SK-N-SH (cell line): ENCODE results near the gene LIN37. TPM values are rescaled to one million over a fixed set of nuclear protein-coding genes. Genes with fewer than 3 reads are reported as not detected.

ENCODE experiments used
- CTCF ChIA-PET: fragments of 300-600, 350-600 bp; formaldehyde crosslinking; extraction: SDS; loops from one replicate; lab custom pipeline; 2021; lab: Yijun Ruan, JAX
- POLR2A ChIA-PET: fragments of 350-600 bp; sonication (Branson Sonifier 250); formaldehyde crosslinking; extraction: SDS; loops from one replicate; lab custom pipeline; 2020; ENCODE audit warnings: antibody characterized with exemption, inconsistent platforms; lab: Yijun Ruan, JAX
- DNase-seq: peaks from one replicate; pipeline ENCODE4 v3.0.0; 2012
- H2AFZ ChIP-seq: fragments of 200-600 bp; sonication (generic); 2 replicates; pipeline ENCODE4 v1.8.1; 2016; ENCODE audit warnings: antibody characterized with exemption, mild to moderate bottlenecking, low read depth
- H3F3A ChIP-seq: fragments of 200-600 bp; sonication (generic); replicated peaks from 2 replicates; pipeline ENCODE3; 2016; ENCODE audit warnings: antibody characterized with exemption, mild to moderate bottlenecking; ENCODE audit not compliant: insufficient read depth
- H3K27ac ChIP-seq, 2 experiments: fragments of 200-500 bp in 1 of 2; fragments of 200-600 bp in 1 of 2; sonication (Bioruptor generic) in 1 of 2; sonication (generic), shearing (Covaris generic) in 1 of 2; 2 replicates each; pipeline versions ENCODE4 v1.5.1 to v1.6.1; 2014 to 2016; ENCODE audit warnings: low read depth in 2 of 2, inconsistent platforms in 1 of 2, low read length in 1 of 2, mild to moderate bottlenecking in 1 of 2, mixed read lengths in 1 of 2
- H3K27me3 ChIP-seq: fragments of 200-600 bp; sonication (generic), shearing (Covaris generic); 2 replicates; pipeline ENCODE4 v1.6.1; 2016; ENCODE audit warnings: mixed run types; ENCODE audit not compliant: insufficient read depth
- H3K36me3 ChIP-seq, 2 experiments: fragments of 200-500 bp in 1 of 2; fragments of 200-600 bp in 1 of 2; sonication (Bioruptor generic) in 1 of 2; sonication (generic) in 1 of 2; replicated peaks in 1 of 2; 2 replicates each; pipeline versions ENCODE3 to v1.5.1; 2014 to 2016; ENCODE audit warnings: low read length in 1 of 2, mild to moderate bottlenecking in 1 of 2; ENCODE audit not compliant: insufficient read depth in 2 of 2, control insufficient read depth in 1 of 2
- H3K4me1 ChIP-seq, 2 experiments: fragments of 200-500 bp in 1 of 2; fragments of 200-600 bp in 1 of 2; sonication (Bioruptor generic) in 1 of 2; sonication (generic), shearing (Covaris generic) in 1 of 2; 2 replicates each; pipeline versions ENCODE4 v1.5.1 to v1.6.1; 2014 to 2016; ENCODE audit warnings: low read depth in 1 of 2, low read length in 1 of 2, mixed run types in 1 of 2; ENCODE audit not compliant: insufficient read depth in 2 of 2, control insufficient read depth in 1 of 2
- H3K4me2 ChIP-seq: fragments of 200-600 bp; sonication (generic), shearing (Covaris generic); 2 replicates; pipeline ENCODE4 v1.6.1; 2017; ENCODE audit warnings: mixed run types
- H3K4me3 ChIP-seq, 2 experiments: fragments of 200-500 bp in 1 of 2; fragments of 200-600 bp in 1 of 2; sonication (Bioruptor generic) in 1 of 2; sonication (generic), shearing (Covaris generic) in 1 of 2; 2 replicates each; pipeline versions ENCODE4 v1.5.1 to v1.8.1; 2014 to 2016; ENCODE audit warnings: low read depth in 2 of 2, inconsistent platforms in 1 of 2, low read length in 1 of 2, mild to moderate bottlenecking in 1 of 2, mixed read lengths in 1 of 2, moderate library complexity in 1 of 2
- H3K79me2 ChIP-seq: fragments of 200-600 bp; sonication (generic); 2 replicates; pipeline ENCODE4 v1.8.1; 2017; ENCODE audit warnings: mild to moderate bottlenecking; ENCODE audit not compliant: insufficient read depth
- H3K9ac ChIP-seq: fragments of 200-600 bp; sonication (generic); 2 replicates; pipeline ENCODE4 v1.6.1; 2017; ENCODE audit warnings: mixed run types
- H3K9me2 ChIP-seq: fragments of 200-600 bp; sonication (generic); 2 replicates; pipeline ENCODE4 v1.6.1; 2017; ENCODE audit warnings: mixed run types
- H3K9me3 ChIP-seq: fragments of 200-600 bp; sonication (generic); 2 replicates; pipeline ENCODE4 v1.6.1; 2017; ENCODE audit warnings: mixed run types, mild to moderate bottlenecking, moderate library complexity
- H4K20me1 ChIP-seq: fragments of 200-600 bp; sonication (generic); 2 replicates; pipeline ENCODE4 v1.6.1; 2017; ENCODE audit warnings: mild to moderate bottlenecking, mixed run types; ENCODE audit not compliant: insufficient read depth
- CTCF ChIP-seq: fragments of 200-600 bp; sonication (generic); IDR thresholded peaks from 2 replicates; pipeline ENCODE4 v1.6.1; 2017; ENCODE audit warnings: antibody characterized with exemption, mild to moderate bottlenecking, moderate library complexity
- ELF1 ChIP-seq: IDR thresholded peaks from 2 replicates; pipeline ENCODE4 v1.4.0; 2012
- EZH2phosphoT487 ChIP-seq: fragments of 200-600 bp; sonication (generic); IDR thresholded peaks from 2 replicates; pipeline ENCODE4 v1.6.1; 2017; ENCODE audit warnings: low read depth, mixed run types, mild to moderate bottlenecking, antibody characterized with exemption, moderate library complexity, borderline replicate concordance
- FOSL2 ChIP-seq: IDR thresholded peaks from 2 replicates; pipeline ENCODE4 v1.4.0; 2012; ENCODE audit warnings: low read depth, mild to moderate bottlenecking, moderate library complexity, borderline replicate concordance
- FOXJ3 ChIP-seq: sonication (generic); formaldehyde crosslinking; IDR thresholded peaks from 2 replicates; pipeline ENCODE4 v1.5.1; 2020; ENCODE audit warnings: mild to moderate bottlenecking, missing genetic modification reagents
- FOXM1 ChIP-seq: IDR thresholded peaks from 2 replicates; pipeline ENCODE4 v1.4.0; 2012; ENCODE audit warnings: low read depth, mild to moderate bottlenecking
- GABPA ChIP-seq: IDR thresholded peaks from 2 replicates; pipeline ENCODE4 v1.4.0; 2012; ENCODE audit warnings: low read depth, mild to moderate bottlenecking
- IRF3 ChIP-seq: fragments of 150-350 bp; IDR thresholded peaks from 2 replicates; pipeline ENCODE4 v1.6.1; 2016; ENCODE audit warnings: mild to moderate bottlenecking, low read depth, low read length
- JUND ChIP-seq: IDR thresholded peaks from 2 replicates; pipeline ENCODE4 v1.4.0; 2012
- MAX ChIP-seq: IDR thresholded peaks from 2 replicates; pipeline ENCODE4 v1.4.0; 2012; ENCODE audit warnings: low read depth
- MXI1 ChIP-seq: IDR thresholded peaks from 2 replicates; pipeline ENCODE4 v1.6.1; 2012; ENCODE audit warnings: mild to moderate bottlenecking, low read depth, low read length, improper control_type of control experiment
- NFIC ChIP-seq: IDR thresholded peaks from 2 replicates; pipeline ENCODE4 v1.4.0; 2012; ENCODE audit warnings: borderline replicate concordance
- PBX3 ChIP-seq: IDR thresholded peaks from 2 replicates; pipeline ENCODE4; 2012
- POLR2AphosphoS5 ChIP-seq: IDR thresholded peaks from 2 replicates; pipeline ENCODE4 v1.6.1; 2012; ENCODE audit warnings: low read depth, low read length
- RCOR1 ChIP-seq: fragments of 150-350 bp; IDR thresholded peaks from 2 replicates; pipeline ENCODE4 v1.6.1; 2017; ENCODE audit warnings: antibody characterized with exemption, low read length
- SMC3 ChIP-seq: IDR thresholded peaks from 2 replicates; pipeline ENCODE4 v1.6.1; 2012; ENCODE audit warnings: low read depth, low read length, improper control_type of control experiment
- TAF1 ChIP-seq: IDR thresholded peaks from 2 replicates; pipeline ENCODE4 v1.6.1; 2012; ENCODE audit warnings: low read depth, mild to moderate bottlenecking, low read length, moderate library complexity, borderline replicate concordance
- ZBTB33 ChIP-seq: IDR thresholded peaks from 2 replicates; pipeline ENCODE4 v1.4.0; 2012; ENCODE audit warnings: low read depth, borderline replicate concordance
- WGBS: methylation state at CpG from one replicate; pipeline ENCODE4 v1.1.6; 2017; ENCODE audit warnings: low lambda C conversion rate; 5-methylcytosine and 5-hydroxymethylcytosine counted together
- polyA plus RNA-seq, 3 experiments: library from polyadenylated mRNA; depleted of rRNA; stranded (reverse); fragments of >200 nt; gene quantifications; 2 replicates each; pipeline ENCODE4 v1.2.3, GENCODE V29; 2012

Gene LIN37
- polyA plus RNA-seq, 1 of the 3 experiments (the other 2 are of a cell fraction): 21.1 TPM

GRCh38 chr19:35755131-35755549, 6.8 kb downstream of the LIN37 start:
- Histone ChIP-seq H3K4me3 (no peak overlapping the region), H4K20me1 (peaks cover 4% of the 10 kb centered on the region), H3K36me3 (peaks cover 7 to 32% of the 10 kb centered on the region in 2 experiments), H3K9me2 (no peaks in the 10 kb centered on the region), H3K79me2 (peaks cover 29% of the 10 kb centered on the region), H3K27me3 (no peaks in the 10 kb centered on the region), H2AFZ (no peak overlapping the region), H3K27ac (no peak overlapping the region), H3K4me2 (no peak overlapping the region), H3F3A (peaks cover 10% of the 10 kb centered on the region), H3K9me3 (no peaks in the 10 kb centered on the region), H3K4me1 (peaks cover 7 to 19% of the 10 kb centered on the region in 2 experiments; a peak in 3 of 4 replicates), H3K9ac (no peak overlapping the region)
- 92% methylated on average over 12 of the region's 17 CpGs for WGBS
- POLR2A ChIA-PET: no interaction called here
- CTCF ChIA-PET: no interaction called here
- TF ChIP-seq MAX (no peak), FOSL2 (no peak), FOXJ3 (CRISPR knock-in tag) (no peak), MXI1 (no peak), RCOR1 (no peak), FOXM1 (no peak), EZH2phosphoT487 (no peak), CTCF (no peak), IRF3 (no peak), POLR2AphosphoS5 (no peak), ZBTB33 (no peak), TAF1 (no peak), SMC3 (no peak), JUND (no peak), NFIC (no peak), ELF1 (no peak), GABPA (no peak), PBX3 (no peak)
- DNase-seq: no peak
